T1000 (cell line): ENCODE results near the gene SATB1.

Experiments
- DNase-seq: peaks from one replicate; lab custom pipeline; 2025; ENCODE audit warnings: mixed read lengths; lab: John Stamatoyannopoulos, UW

SATB1 gene

DNA sequence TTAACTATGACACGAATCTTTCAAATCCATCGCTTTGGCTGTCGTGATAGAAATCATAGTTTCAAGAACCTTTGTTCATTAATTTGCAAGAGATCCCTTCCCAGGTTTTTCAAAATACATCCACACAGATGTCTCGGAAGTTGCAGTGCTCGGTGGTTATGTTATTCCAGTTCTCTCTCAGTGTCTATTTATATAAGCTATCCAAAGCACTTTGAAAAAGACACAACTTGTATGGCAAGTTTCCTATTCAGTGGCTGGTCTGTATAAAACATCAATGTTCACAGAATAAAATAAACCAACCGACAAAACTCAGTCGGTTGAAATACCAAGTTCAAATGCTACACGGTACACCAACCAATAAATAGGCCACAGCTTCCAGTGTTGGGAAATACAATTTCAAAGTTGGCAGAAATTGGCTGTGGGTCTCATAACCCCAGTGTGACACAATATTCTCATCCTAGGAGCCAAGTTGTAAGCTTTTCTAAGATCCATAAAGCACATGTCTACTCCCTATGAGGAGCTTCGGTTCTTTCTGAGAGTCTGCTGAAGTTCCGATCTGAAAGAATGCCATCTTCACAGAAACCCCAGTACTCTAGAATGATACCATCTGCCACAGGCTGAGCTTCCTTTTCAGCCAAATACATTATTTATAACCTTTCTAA, 23.7 kb downstream of the SATB1 start:
- DNase-seq, result no peak

DNA sequence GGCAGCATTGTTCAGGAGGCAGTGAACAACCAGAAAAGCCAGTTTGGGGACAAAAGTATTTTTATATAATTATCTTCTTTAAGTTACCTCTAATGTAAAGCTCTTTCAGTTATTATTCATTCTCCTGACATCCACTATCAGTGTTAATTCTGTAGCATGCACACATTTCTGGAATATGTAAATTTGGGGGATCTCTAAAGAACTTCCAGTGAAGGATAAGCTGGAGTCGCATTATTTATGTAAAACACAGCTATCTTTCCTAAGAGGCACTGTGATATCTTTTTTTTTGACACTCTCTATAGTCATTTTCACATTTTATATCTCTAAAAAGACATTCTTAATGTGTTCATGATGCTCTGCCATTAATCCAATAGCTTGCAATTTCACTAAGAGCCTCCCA, 26.7 kb downstream of the SATB1 start:
- DNase-seq, result no peak

DNA sequence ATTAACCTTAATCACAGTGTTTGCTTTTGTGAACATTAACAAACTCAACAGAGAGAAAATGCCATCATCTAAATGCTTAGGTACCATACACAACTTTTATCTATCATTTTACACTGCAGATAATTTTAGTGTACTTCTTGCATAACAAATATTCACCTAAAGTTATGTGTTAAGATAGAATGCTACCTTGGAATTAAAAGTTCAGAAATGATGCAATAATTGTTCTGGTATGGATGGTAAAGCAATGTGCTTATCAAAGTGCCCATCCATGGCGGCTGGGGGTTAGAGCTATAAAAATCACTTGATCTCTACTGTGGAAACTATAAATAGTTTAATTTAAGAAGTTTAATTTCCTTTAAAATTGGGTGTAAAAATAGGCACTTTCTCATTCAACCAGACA, 28.7 kb downstream of the SATB1 start:
- DNase-seq, result no peak

DNA sequence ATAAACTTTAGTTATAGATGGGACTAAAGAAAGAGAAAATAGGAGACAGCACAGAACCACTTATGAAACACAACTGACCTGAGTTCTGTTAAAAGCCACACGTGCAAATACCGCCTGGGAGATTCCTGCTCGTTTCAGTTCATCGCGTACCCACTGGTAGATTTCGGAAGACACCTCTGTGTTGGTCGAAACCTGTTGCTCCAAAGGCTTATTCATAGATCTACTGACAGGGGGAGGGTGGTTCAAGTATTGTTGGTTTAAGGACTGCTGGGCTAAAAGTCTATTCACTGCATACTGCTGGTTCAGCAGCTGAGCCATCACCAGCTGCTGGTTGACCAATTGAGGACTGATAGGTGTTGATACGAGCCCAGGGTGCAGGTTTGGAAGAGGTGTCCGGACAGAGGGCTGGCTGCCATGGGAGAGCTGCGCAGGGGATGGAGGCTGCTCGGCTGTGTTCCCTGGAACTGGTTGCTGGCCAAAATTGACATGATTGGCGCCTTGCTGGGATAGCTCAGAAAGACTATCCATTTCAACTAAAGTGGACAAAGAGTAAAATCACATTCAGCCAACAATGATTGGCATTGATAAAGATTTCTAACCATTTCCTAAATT, 30.6 kb downstream of the SATB1 start:
- no peak for DNase-seq

DNA sequence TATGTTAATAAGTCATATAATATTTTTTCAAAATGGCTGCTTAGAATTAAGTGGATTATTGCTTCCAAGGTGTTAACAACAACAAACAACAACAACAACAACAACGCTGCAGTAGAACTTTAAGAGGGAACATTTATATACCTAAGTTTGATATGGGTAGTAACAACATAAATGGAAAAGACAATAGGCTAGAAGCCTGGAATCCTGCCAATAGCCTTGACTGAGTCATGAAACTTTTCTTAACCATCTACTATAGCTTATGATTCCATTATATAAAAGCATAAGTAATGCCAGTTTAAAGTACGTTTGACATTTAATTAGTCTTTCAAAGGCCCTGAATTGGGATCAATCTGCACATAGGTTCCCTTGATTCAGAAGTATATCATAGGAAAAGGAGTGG, 31.2 kb downstream of the SATB1 start:
- no peak for DNase-seq

DNA sequence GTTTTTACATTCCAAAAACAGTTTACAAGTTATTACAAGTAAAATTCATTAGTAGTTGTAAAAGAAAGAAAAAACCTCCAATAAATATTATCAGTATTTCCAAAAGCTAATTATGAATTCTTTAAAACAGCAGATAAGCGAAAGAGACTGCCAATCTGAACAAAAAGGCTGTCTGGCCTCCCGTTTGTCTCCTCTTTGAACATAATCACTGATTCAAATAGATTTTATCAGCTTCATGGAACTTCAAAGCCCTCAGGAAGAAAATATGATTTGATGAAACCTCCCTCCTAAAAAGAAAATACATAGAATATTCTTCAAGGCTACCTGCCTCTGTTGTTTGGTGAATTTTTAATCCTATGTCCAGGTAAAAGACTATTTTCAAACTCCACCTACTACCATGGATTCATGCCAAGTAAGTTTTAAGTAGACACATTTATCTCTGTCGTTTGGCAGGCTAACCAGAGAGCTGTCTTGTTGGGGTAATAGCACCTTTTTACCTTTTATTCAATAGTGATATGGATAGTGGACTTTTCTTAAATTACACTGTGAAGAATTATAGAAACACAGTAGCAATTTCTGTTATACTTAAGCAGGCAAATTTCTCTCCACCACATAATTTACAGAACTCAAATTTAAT, 35.0 kb downstream of the SATB1 start:
- DNase-seq, result no peak

DNA sequence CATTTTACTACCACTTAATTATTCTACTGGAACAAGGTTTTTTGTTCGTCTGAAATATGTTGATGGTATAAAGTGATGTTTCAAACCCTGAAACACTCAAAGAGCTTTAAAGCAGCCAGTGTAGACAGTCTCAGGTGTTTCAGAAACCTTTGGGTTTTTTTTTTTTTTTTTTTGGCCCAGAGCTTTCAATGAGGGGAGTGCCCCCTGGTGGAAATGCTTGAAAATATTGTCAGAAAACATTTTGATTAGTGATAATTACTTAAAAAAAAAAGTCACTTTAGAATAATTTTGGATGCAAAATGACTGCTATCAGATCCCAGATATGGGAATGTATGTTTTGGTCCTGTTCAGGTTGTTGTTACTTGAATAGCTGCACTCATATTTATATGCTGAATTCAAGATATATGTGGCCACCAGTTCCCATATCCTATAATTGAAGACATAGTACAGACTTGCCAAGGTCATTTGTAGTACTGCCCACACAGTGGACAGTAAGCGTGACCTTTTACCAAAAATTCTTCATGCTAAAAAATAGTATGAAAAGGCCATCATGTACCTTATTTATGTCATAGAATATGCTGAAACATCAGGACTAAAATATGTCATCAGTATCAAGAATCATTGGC, 35.9 kb downstream of the SATB1 start:
- no peak for DNase-seq

DNA sequence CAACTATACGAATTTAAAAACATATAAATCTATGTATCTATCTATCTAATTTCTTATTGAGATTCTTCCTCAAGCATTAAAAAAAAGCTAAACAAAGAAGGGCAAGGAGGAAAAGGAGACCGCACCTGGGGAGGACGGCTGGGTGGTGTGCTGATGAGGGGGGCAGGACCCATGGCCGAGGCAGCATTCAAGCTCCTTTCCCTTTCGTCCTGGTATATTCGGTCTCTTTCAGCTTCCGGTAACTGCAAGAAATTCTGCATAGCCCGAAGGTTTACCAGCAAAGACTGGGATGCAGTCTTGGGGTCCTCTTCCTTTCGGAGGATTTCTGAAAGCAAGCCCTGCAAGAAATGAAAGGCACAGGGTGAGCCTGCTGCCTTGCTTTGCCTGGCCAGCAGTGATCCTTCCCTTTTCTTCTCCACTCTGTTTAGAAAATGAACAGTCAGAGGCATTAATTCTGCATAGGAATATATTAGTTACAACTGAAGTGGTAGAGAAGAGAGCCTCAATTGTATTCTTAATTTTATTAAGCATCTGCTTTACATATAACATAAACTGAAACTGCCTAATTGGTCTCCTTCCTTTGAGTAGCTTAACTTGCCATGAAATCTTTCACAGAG, 38.8 kb downstream of the SATB1 start:
- no peak for DNase-seq

DNA sequence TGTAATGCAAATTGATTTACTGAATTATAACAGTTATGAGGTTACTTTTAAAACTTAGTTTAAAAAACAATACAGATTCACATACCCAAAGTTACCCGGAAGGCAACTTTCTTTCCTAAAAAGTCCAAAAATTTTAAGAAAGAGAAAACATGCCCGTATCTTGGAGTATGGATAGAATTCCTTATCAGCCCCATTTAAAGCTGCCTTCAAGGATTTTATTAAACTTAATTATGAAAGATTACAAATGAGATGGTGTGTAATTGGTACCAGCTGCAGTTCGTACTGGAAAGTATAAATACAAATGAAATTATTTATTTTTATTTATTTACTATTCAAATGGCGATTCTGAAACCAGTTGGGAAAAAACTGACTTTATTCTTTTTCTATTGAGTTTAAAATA, 39.4 kb downstream of the SATB1 start:
- no peak for DNase-seq

DNA sequence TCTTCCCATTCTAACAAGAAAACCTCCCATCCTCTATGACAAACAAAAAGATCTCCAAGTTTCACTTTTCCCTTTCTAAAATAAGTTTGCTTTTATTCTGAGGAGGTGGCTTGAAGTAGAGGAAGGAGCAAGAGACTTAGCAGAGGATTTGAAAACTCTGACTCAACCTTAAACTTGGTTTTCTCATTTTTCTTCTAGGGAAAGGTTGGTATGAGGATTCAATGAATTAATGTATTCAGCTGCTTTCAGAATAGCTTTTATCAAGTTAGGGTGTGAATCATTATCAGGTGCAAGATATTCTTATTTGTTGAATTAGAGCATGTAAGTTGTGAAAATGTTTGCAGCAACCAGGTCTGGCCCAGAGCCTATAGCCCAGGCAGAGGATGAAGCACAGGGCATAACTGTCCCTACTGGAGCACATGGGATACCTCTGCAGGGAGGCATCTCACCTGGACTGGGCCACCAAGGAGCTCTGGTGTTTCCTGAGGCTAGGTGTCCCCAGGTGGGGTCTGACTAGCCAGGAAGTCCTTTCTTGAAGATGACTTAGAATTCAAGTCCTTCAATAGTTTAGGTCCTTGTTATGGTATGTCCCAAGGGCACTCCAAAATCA, 42.3 kb downstream of the SATB1 start:
- no peak for DNase-seq

DNA sequence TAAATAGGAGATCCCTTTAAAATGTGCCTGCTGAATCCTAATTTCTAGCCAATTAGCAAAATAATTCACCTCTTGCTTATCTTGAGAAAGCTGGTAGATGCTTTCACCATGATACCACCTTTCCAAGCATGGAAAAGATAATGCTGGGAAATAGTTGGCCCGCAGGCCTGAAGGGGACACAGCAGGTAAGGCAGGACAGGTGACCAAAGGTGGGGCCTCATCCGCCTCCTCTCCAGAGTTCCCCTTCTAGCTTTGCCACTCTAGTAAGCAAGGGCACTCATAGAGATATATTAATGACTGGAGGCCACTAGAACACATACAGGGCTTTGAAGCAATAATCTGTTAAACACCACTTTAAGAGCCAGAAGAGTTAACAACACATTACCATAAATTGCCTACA, 45.5 kb downstream of the SATB1 start:
- no peak for DNase-seq

DNA sequence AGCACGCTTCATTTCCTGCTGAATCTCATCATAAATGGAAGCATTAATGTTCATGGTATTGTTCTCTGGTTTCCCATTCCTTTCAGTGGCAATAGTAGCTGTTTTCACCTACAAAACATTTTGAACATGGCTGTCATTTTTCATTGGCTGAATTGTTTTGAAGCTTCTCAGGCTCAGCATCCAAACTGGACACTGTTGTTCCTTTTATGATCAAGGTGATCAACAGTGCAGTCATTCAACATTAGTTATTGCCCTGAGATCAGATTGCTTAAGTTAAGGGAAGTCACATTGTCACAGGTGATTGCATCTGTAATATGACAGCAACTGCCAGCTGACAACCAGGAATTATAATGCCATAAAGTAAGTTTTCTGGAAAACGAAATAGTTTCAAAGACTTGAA, 46.9 kb downstream of the SATB1 start:
- DNase-seq, result no peak

DNA sequence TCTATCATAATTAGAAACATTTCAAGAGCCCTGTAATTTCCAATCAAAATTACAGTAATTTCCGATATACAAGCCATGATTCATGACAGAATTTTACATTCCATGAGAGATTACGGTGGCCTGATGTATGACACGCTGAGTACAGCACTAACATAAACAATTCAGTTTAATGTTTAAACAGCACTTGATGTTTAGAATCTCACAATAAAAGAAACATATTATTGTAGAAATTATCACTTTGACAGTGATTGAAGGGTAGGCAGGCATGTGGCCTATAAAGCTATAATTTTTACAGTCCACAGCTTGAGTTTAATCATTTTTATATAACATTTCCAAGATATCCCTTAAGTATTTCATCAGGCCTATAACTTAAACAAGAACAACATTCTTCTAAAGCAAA, 48.5 kb downstream of the SATB1 start:
- no peak for DNase-seq

DNA sequence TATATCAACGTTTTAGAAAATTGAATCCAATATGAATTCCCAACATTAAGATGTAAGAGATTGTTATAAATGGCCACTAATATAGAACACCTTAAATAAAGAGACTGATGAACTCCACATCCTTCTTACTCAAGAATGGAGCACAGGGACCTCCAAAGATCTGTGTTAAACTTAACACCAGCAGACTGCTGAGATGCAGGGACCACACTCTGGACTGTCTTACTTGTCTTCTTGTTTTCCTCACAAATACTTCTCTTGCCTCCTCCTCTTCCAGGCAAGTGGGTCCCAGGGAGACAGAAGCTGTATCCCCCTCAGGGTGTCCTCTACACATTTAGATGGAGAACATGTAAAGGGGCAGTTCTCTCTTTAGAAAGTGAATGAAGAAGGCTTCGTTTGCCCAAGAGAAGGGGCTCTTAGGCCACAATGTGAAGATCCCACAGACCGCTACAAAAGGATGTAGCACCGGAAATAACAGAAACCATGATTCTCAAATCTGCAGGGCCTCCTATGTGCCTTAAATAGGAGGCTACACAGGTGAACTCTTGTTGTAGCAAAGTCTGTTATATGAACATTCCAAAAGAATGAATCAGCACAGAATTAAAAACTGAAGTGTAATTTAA, 52.2 kb downstream of the SATB1 start:
- DNase-seq, result no peak

DNA sequence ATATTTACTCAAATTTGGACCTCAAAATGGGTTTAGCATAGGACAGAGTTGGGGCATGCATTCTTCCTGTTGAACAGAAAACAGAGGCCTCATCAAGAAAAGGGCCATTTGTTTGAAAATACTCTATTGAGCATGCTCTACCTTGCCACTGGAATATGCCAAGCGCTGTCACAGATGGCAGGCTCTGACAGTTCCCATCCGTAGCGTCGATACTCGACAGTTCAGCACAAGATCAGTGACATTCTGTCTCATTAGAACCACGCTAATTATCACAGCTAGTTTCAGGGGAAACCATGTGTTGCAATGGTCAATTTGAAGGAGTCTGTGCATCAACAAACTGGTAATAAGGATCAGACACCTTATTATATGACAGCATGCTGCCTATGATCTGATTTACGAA, 54.5 kb downstream of the SATB1 start:
- no peak for DNase-seq

DNA sequence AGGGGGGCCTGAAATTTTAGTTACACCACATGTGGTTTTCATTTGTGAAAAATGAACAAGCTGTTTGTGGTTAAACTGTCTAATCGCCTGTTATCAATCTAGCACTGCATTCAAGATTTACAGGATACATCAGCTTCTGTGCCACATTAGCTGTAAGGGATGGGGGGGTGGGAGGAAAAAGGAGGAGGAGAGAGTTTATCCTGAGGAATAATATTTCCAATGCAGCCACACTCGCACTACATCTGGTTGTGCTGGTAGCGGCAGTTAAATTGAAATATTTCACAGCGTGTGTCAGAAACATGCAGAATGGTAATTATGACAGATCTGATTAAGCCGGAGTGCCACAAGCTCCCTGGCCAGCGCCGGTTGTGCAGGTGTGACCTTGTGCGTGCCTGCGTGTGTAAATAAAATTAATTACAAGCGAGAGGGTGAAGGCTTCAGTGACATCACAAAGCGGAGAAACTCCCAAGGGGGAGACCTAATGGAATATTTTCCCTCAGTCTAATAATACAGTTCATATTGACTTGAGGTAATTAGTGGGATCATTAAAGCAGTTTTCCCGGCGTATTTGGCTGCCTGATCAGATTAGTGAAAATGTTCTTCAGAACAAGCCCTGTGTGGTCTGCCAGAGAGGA, 55.5 kb downstream of the SATB1 start:
- no peak for DNase-seq

DNA sequence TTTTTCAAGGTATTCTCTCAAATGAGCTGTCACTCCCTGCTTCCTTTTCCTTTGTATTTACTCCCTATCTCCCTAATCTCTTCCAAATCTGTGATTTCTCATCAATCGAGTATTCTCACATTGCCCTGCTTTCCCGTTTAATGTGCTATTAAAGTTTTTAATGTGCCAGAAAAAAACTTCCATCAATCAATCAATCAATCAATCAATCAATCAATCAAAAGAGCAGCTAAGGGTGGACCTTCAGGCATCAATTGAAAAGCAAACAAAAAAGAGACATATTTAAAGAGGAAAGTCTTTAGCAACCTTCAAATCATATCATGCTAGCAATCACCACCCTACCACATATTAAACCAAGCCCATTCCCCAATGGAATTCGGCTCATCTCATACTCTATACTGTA, 58.9 kb downstream of the SATB1 start:
- DNase-seq, result no peak

DNA sequence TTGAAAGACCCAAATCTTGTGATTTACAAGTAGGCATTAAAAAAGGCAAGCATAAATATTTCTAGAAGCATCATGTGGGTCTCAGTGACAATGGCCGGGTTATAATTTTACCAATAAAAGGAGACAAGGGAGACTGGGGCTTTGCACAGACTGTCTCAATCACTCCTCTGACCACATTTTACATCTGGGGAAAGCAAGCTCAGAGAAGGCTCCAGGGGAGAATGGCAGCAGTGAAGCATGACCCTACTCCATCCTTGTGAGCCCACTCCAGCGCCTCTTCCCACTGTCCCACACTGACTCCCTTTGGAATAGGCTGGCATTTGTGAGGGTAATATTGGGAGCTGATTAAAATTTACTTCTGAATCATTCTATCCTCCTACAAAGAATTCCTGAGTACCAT, 61.8 kb downstream of the SATB1 start:
- no peak for DNase-seq

DNA sequence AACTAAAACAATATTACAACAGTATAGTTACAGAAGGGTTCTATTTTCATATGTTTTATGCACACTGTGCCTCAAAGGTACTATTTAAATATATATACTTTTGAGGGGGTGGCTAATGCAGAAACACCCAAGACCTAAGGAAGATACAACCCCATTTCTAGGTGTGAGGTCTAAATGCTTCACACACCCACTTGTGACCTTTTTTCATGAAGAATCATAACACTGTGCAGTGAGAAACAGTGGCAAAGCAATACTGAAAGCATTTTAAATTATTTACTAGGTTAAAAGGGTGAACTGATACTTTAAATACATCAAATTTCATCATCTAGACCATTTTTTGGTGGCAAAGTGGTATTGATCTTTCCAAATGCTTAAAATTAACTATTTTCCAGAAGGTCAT, 67.4 kb downstream of the SATB1 start:
- no peak for DNase-seq

DNA sequence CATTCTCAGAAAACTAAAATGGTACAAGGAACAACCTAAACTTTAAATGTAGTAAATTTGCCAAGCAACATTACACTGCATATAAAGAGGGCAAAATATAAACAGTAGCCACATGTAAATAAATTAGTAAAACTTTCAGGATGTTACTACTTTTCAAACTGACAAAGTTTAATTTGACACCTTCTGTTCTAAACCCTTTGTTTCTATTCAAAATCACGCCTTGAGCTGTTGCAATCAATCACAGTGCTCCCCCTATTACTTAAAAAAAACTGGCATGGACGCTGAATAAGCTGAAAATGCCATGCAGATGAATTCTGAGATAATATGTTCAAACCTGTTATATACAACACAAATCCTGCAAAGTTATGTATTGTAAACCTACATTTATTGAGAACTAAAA, 69.3 kb downstream of the SATB1 start:
- DNase-seq, result no peak

DNA sequence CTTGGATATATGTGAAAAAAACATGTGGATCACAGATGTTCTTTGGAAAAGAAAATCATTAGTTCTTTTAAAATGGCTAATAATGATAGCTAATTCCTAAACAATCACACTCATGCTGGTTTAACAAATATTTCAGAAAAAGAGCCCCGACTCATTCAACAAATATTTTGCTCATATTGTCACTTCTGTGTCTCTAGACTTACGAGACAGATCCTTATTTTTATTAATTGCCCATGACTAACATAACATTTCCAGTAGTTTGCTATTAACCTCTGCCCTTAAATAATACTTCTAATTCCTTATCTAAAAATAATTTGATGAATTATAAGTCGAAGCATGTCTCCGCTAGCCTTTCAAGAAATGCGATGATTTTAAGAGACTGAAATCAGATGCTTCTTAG, 70.4 kb downstream of the SATB1 start:
- no peak for DNase-seq
